ENCODE data around the gene EIF3B.

- no peak for TF ChIP-seq NR2F2 (IDR thresholded peaks at IDR 0.05)
- no peak for TF ChIP-seq TAF1 (conservative IDR thresholded peaks at IDR 0.05)
- TF ChIP-seq MAX (IDR thresholded peaks at IDR 0.05): no peak
- no peak for TF ChIP-seq CTCF (IDR thresholded peaks at IDR 0.05; ENCODE audit: low read depth, low read length, missing input control)
- no peak for TF ChIP-seq REST (IDR thresholded peaks at IDR 0.05)
- no peak for TF ChIP-seq RAD21 (IDR thresholded peaks at IDR 0.05)
- TF ChIP-seq GABPA (IDR thresholded peaks at IDR 0.05 in 1 of 2, conservative IDR thresholded peaks at IDR 0.05 in 1 of 2): no peak
- TF ChIP-seq EGR1 (IDR thresholded peaks at IDR 0.05; ENCODE audit: low read depth in 2 of 2): no peak
- TF ChIP-seq YY1 (IDR thresholded peaks at IDR 0.05): no peak
- TF ChIP-seq ATF3 (IDR thresholded peaks at IDR 0.05): no peak
- TF ChIP-seq ZBTB33 (IDR thresholded peaks at IDR 0.05): no peak
- no peak for TF ChIP-seq SP1 (IDR thresholded peaks at IDR 0.05)
- no peak for TF ChIP-seq HNF4G (IDR thresholded peaks at IDR 0.05)
- no peak for TF ChIP-seq HNF4A (conservative IDR thresholded peaks at IDR 0.05)
These were observed 39.1 kb downstream of the EIF3B start for GRCh38 chr7:2393706-2394105.

All from liver (tissue), 3 donors.